GM19372 (cell line): ENCODE results near the gene TNKS1BP1.
"Not testable (repeated sequence)": the region's sequence is repeated elsewhere in the genome, so short reads cannot be mapped to it uniquely, and the experiment has no call there.

Experiments
- ATAC-seq: cut with Tn5 transposase; IDR thresholded peaks from one replicate; pipeline ENCODE4 v1.9.1; 2021; ENCODE audit warnings: mild to moderate bottlenecking, low read depth, moderate library complexity; ENCODE audit not compliant: unreplicated experiment

The TNKS1BP1 gene

GRCh38 chr11:57353852-57354251 lies 29.1 kb upstream of the TNKS1BP1 start:
- ATAC-seq: no peak

- ATAC-seq: no peak
Observed at GRCh38 chr11:57353446-57353845, 28.7 kb upstream of the TNKS1BP1 start.

- ATAC-seq: no peak
Observed at GRCh38 chr11:57353036-57353435, 28.3 kb upstream of the TNKS1BP1 start.

- no peak for ATAC-seq
Observed at GRCh38 chr11:57349491-57350274, 24.9 kb upstream of the TNKS1BP1 start.

GRCh38 chr11:57348636-57349313 lies 24.0 kb upstream of the TNKS1BP1 start:
- ATAC-seq: no peak

DNA sequence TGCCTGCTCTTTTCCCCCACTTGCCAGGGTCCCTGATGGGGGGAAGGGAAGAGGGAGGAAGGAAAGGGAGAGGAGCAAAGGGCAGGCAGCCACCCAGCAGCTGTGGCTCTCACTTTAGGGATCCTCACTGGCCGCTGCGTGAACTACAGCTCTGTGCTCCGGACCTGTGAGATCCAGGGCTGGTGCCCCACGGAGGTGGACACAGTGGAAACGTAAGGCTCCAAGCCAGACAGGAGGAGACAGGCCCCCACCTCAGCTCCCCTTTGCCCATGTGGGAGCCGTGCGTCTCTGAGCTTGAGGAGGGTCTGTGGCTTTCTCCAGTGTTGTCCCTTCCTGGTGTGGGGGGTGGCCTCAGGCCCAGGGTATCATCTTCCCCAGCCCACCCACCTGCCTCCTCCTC lies 23.3 kb upstream of the TNKS1BP1 start:
- no peak for ATAC-seq

DNA sequence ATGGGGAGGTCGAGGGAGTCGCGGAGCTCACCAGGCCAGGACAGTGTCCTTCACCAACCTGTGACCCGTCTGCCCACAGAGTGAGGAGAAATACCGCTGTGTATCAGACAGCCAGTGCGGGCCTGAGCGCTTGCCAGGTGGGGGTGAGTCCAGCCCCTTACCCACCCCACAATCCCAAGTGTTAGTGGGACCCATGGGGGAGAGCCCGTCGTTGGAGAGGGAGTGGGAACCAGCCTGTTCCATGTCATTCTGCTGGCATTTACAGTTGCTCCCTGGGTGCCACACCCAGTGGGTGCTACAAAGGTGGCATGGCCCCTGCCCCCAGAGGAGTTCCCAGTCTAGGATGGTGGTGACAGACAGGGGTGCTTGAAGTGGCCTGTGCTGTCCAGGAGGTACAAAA lies 22.6 kb upstream of the TNKS1BP1 start:
- no peak for ATAC-seq

DNA sequence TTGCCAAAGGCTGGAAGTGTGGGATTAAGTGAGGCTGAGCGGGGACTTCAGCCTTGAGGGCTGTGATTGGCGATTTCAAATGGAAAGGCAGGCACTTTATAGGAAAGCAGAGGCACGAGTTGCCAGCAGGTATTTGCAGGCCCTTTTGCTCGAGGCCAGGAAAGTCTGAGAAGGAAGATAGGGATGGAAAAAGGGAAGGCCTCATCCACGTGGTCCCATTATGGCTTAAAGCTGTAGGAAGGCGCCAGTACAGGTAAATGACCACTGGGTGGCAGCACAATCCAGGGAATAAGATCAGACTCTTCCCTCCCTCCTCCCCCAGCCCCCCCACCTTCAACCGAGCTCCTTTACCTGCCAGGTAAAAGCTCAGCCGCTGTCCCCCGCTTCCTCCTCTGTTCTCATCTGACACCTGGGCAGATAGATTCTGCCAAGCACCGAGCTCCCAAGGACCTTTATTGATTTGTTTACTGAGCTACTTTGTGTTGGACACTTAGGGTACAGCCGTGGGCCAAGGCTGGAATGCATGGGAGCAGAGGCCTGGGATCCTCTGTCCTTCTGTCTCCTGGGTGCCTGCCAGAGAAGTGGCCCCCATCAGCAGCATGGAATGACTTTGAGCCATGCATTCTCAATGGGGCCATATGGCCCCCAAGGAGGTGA lies 20.9 kb upstream of the TNKS1BP1 start:
- peak; percentile 68 for ATAC-seq

DNA sequence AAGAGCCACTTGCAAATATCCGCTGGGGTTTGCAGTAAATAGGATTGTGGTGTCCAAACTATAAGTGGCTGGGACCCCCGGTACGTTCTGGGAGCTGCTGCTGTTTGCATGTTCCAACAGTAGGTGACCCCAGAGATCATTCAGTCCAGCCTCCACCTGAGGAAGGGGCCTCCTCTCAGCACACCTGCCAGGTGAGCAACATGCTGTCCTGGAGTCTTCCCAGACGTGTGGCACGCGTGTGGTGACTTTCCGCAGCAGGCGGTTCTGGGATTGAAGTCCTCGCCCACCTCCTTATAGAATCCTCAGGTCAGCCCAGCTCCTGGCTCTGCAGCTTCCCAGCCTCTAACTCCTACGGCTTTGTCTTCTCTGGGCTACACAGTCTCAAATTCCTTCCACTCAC lies 20.1 kb upstream of the TNKS1BP1 start:
- no peak for ATAC-seq

GRCh38 chr11:57343825-57344224 lies 19.1 kb upstream of the TNKS1BP1 start:
- no peak for ATAC-seq

DNA sequence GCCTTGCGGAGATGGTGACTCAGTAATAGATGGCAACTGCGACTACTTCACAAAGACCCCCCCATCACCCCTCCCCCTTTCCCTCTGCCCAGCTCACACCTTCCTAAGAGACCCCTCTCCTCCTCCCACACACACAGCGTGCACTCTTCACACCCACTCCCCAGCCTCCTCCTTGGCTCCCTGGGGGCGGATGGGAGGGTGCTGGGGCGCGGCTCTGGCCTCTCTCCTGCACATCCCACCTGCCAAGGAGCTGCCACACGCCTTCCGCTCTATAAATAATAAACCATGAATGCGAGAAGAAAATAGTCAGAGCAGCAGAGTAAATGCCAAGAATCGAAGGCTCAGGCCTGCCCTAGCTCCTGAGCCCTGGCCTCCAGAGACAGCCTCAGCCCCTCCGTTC lies 17.9 kb upstream of the TNKS1BP1 start:
- no peak for ATAC-seq

GRCh38 chr11:57341250-57341808 lies 16.6 kb upstream of the TNKS1BP1 start:
- no peak for ATAC-seq

- no peak for ATAC-seq
Observed at GRCh38 chr11:57340039-57340615, 15.4 kb upstream of the TNKS1BP1 start.

GRCh38 chr11:57339328-57339727 lies 14.6 kb upstream of the TNKS1BP1 start:
- ATAC-seq: no peak

GRCh38 chr11:57338142-57338541 lies 13.4 kb upstream of the TNKS1BP1 start, which contains the start of gene P2RX3:
Gene P2RX3, plus strand, starts transcription at chr11:57338352. Its CDS starts 199 bp downstream, at chr11:57338551.
- no peak for ATAC-seq

DNA sequence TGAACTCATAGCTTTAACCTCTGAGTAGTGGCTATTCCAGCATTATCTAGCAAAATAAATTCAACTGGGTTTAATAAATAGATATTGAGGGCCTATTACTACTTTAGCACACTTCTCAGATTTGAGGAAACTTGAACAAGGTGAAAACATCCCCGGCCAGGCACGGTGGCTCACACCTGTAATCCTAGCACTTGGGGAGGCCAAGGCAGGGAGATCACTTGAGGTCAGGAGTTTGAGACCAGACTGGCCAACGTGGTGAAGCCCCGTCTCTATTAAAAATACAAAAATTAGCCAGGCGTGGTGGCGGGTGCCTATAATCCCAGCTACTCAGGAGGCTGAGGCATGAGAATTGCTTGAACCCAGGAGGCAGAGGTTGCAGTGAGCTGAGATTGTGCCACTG lies 12.1 kb upstream of the TNKS1BP1 start:
- ATAC-seq: not testable (repeated sequence)

- ATAC-seq: peak; percentile 1
Observed at GRCh38 chr11:57336111-57336666, 11.4 kb upstream of the TNKS1BP1 start.

GRCh38 chr11:57335343-57336110 lies 10.8 kb upstream of the TNKS1BP1 start, which contains the start of gene SSRP1:
Gene SSRP1, minus strand, starts transcription at chr11:57335892. Its CDS starts 771 bp downstream, at chr11:57335121.
- peak; percentile 100 for ATAC-seq

- ATAC-seq: no peak
Observed at GRCh38 chr11:57335023-57335342, 10.2 kb upstream of the TNKS1BP1 start.
